B cell (primary cell): ENCODE measurements around the gene STIL. TPM values are rescaled to one million over a fixed set of nuclear protein-coding genes. Genes with fewer than 3 reads are reported as not detected.

Experiments used
- ATAC-seq: fragments of 200-7000 bp; cut with Tn5 transposase; one replicate; pipeline ENCODE4 v1.10.0; 2021; ENCODE audit warnings: low read depth, mild to moderate bottlenecking, moderate number of reproducible peaks, moderate library complexity
- CTCF ChIA-PET: fragments of 350-600 bp; sonication (Branson Sonifier 250); formaldehyde crosslinking; loops from one replicate; lab custom pipeline; 2021; ENCODE audit warnings: antibody characterized with exemption, inconsistent platforms; lab: Charles Lee
- POLR2A ChIA-PET: fragments of 350-600 bp; sonication (Branson Sonifier 250); formaldehyde crosslinking; loops from one replicate; lab custom pipeline; 2021; ENCODE audit warnings: antibody characterized with exemption; lab: Charles Lee
- DNase-seq: peaks from one replicate; pipeline ENCODE4 v3.0.0; 2013
- H2AFZ ChIP-seq: 2 replicates; pipeline ENCODE4 v1.6.1; 2012; ENCODE audit warnings: mild to moderate bottlenecking, low read depth, low read length; ENCODE audit not compliant: insufficient read depth, poor library complexity, severe bottlenecking
- H3K27ac ChIP-seq, 2 donors: 1 replicate in 1 of 2; 2 replicates in 1 of 2; pipeline ENCODE4 v1.5.1; 2012 to 2013; ENCODE audit warnings: low read length in 2 of 2, mild to moderate bottlenecking in 2 of 2, moderate library complexity in 1 of 2
- H3K27me3 ChIP-seq, 4 experiments: fragments of 200-600 bp in 1 of 4; sonication (generic) in 1 of 4; replicated peaks in 1 of 4; 1 replicate in 2 of 4; 2 replicates in 2 of 4; pipeline versions ENCODE4 v1.6.1 to v1.7.0; 2013 to 2016; ENCODE audit warnings: low read length in 3 of 4, mild to moderate bottlenecking in 2 of 4, mixed read lengths in 1 of 4, moderate library complexity in 1 of 4; ENCODE audit not compliant: insufficient read depth in 4 of 4, control insufficient read depth in 3 of 4; ENCODE audit errors: control extremely low read depth in 1 of 4
- H3K36me3 ChIP-seq, 2 experiments: replicated peaks in 1 of 2; 1 replicate in 1 of 2; 2 replicates in 1 of 2; pipeline versions ENCODE4 v1.6.1 to v1.7.1; 2013; ENCODE audit warnings: low read length in 1 of 2; ENCODE audit not compliant: insufficient read depth in 2 of 2, control insufficient read depth in 1 of 2; ENCODE audit errors: control extremely low read depth in 1 of 2, extremely low read depth in 1 of 2
- H3K4me1 ChIP-seq, 2 donors: fragments of 200-600 bp in 1 of 2; sonication (generic) in 1 of 2; 1 replicate in 1 of 2; 2 replicates in 1 of 2; pipeline versions ENCODE4 v1.5.1 to v1.6.1; 2013 to 2017; ENCODE audit warnings: low read length in 2 of 2; ENCODE audit not compliant: control insufficient read depth in 2 of 2, insufficient read depth in 2 of 2
- H3K4me2 ChIP-seq: replicated peaks from 2 replicates; pipeline ENCODE3; 2012; ENCODE audit warnings: mild to moderate bottlenecking, low read depth, low read length; ENCODE audit not compliant: poor library complexity, severe bottlenecking
- H3K4me3 ChIP-seq, 5 experiments: fragments of 200-600 bp in 1 of 5; sonication (generic) in 1 of 5; 1 replicate in 3 of 5; 2 replicates in 2 of 5; pipeline versions ENCODE4 v1.5.1 to v1.7.0; 2011 to 2016; ENCODE audit warnings: low read length in 4 of 5, mild to moderate bottlenecking in 4 of 5, low read depth in 2 of 5, control low read depth in 1 of 5, moderate library complexity in 1 of 5; ENCODE audit not compliant: insufficient read depth in 1 of 5; ENCODE audit errors: control extremely low read depth in 1 of 5, extremely low read depth in 1 of 5
- H3K79me2 ChIP-seq: fragments of 200-600 bp; sonication (generic); one replicate; pipeline ENCODE4 v1.6.0; 2016; ENCODE audit warnings: low read length; ENCODE audit not compliant: control insufficient read depth, insufficient read depth
- H3K9ac ChIP-seq: fragments of 200-600 bp; sonication (generic); 2 replicates; pipeline ENCODE4 v1.6.1; 2017; ENCODE audit warnings: mild to moderate bottlenecking, low read length, moderate library complexity
- H3K9me3 ChIP-seq, 3 donors: one replicate each; pipeline versions ENCODE4 v1.6.1 to v1.7.1; 2013; ENCODE audit warnings: low read length in 2 of 3; ENCODE audit not compliant: control insufficient read depth in 2 of 3, insufficient read depth in 1 of 3; ENCODE audit errors: control extremely low read depth in 1 of 3
- H4K20me1 ChIP-seq: 2 replicates; pipeline ENCODE4 v1.6.0; 2012; ENCODE audit warnings: mild to moderate bottlenecking, low read length; ENCODE audit not compliant: insufficient read depth, control insufficient read depth, poor library complexity, severe bottlenecking
- H3K27ac Mint-ChIP-seq: one replicate; pipeline ENCODE4 v1.8.0; 2021; ENCODE audit warnings: mixed read lengths
- H3K27me3 Mint-ChIP-seq: one replicate; pipeline ENCODE4 v1.8.0; 2021; ENCODE audit warnings: mixed read lengths
- H3K4me1 Mint-ChIP-seq: one replicate; pipeline ENCODE4 v1.8.0; 2021; ENCODE audit warnings: mixed read lengths
- H3K4me3 Mint-ChIP-seq: one replicate; pipeline ENCODE4 v1.8.0; 2021; ENCODE audit warnings: mixed read lengths
- H3K9me3 Mint-ChIP-seq: one replicate; pipeline ENCODE4 v1.8.0; 2022; ENCODE audit warnings: mixed read lengths; ENCODE audit not compliant: insufficient read depth
- EZH2 ChIP-seq: IDR thresholded peaks from 2 replicates; pipeline ENCODE4 v1.6.1; 2012; ENCODE audit warnings: borderline replicate concordance, low read depth, mild to moderate bottlenecking, moderate library complexity, low read length; ENCODE audit not compliant: insufficient read depth, poor library complexity, severe bottlenecking
- WGBS: methylation state at CpG from one replicate; pipeline ENCODE4 v1.1.5; 2013; ENCODE audit warnings: missing lambda C conversion rate; ENCODE audit not compliant: insufficient coverage; 5-methylcytosine and 5-hydroxymethylcytosine counted together
- intact Hi-C: fragments of 100-400 bp; cut with micrococcal nuclease; formaldehyde crosslinking; loops from one replicate; pipeline ENCODE4 v1.10.0; 2022
- polyA plus RNA-seq: library from polyadenylated mRNA; depleted of rRNA; stranded (reverse); fragments of >200 nt; gene quantifications from 2 replicates; pipeline ENCODE4 v1.2.3, GENCODE V29; 2012
- total RNA-seq, 2 donors: library from RNA; stranded (reverse); fragments of 120-200 nt in 1 of 2; gene quantifications; 1 replicate in 1 of 2; 2 replicates in 1 of 2; pipeline versions ENCODE4 v1.2.3 to v1.2.4, GENCODE V29; 2013 to 2022
- TF ChIP-seq, protein P1 (sequence below): fragments of 200-600 bp; IDR thresholded peaks from one replicate; pipeline ENCODE4 v1.8.0; 2022; ENCODE audit warnings: antibody characterized with exemption, mild to moderate bottlenecking

Gene STIL
- total and polyA plus RNA-seq, 2 donors (not counting 1 experiment from before 2014, with no cell fraction given) = 0.79 to 1.8 TPM

DNA sequence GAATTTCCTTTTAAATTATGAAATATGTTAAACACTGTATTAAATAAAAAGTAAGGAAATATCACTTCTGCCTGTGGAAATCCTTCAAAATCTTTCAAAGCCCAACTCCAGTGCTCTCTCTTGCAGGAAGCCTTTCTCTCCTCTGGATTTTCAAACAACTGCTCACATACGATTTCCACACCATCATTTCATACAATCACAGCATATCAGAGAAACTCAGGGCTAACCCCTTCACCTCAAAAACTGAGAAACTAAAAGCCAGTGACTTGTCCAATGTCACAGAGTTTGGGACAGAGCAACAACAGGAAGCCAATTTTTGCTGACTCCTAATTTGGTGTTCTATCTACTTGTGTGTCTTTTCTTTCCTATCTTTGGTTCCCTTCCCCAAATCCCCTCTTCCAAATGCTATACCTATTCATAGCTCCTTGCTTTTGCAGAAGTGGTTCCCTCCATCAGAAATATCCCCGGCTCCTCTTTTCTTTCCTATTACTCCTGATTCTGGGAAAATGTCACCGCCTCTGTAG lies 69.5 kb downstream of the STIL start:
- H3K4me3 Mint-ChIP-seq = no peak overlapping the region
- POLR2A ChIA-PET = no interaction called here
- H3K9ac ChIP-seq = no peak overlapping the region
- no peak overlapping the region for H2AFZ ChIP-seq
- TF ChIP-seq, protein P1, sequence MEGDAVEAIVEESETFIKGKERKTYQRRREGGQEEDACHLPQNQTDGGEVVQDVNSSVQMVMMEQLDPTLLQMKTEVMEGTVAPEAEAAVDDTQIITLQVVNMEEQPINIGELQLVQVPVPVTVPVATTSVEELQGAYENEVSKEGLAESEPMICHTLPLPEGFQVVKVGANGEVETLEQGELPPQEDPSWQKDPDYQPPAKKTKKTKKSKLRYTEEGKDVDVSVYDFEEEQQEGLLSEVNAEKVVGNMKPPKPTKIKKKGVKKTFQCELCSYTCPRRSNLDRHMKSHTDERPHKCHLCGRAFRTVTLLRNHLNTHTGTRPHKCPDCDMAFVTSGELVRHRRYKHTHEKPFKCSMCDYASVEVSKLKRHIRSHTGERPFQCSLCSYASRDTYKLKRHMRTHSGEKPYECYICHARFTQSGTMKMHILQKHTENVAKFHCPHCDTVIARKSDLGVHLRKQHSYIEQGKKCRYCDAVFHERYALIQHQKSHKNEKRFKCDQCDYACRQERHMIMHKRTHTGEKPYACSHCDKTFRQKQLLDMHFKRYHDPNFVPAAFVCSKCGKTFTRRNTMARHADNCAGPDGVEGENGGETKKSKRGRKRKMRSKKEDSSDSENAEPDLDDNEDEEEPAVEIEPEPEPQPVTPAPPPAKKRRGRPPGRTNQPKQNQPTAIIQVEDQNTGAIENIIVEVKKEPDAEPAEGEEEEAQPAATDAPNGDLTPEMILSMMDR = no peak
- TF ChIP-seq EZH2 = no peak
- peaks cover 40% of the 10 kb centered on the region for H3K27me3 Mint-ChIP-seq
- no peak overlapping the region for H3K4me2 ChIP-seq
- no peaks in the 10 kb centered on the region for H3K36me3 ChIP-seq
- no peak overlapping the region for H3K27ac ChIP-seq
- no peaks in the 10 kb centered on the region for H3K9me3 Mint-ChIP-seq
- intact Hi-C loops = no loop called here
- no peak for ATAC-seq
- no peaks in the 10 kb centered on the region for H4K20me1 ChIP-seq
- H3K27me3 ChIP-seq = peaks cover 0 to 14% (median 2%) of the 10 kb centered on the region in 4 experiments
- no peaks in the 10 kb centered on the region for H3K79me2 ChIP-seq
- no peak for DNase-seq
- WGBS = 80% methylated on average over 1 of the region's 3 CpGs
- no peaks in the 10 kb centered on the region for H3K4me1 ChIP-seq
- CTCF ChIA-PET = no interaction called here
- no peaks in the 10 kb centered on the region for H3K4me1 Mint-ChIP-seq
- H3K27ac Mint-ChIP-seq = no peak overlapping the region
- no peaks in the 10 kb centered on the region for H3K9me3 ChIP-seq
- no peak overlapping the region for H3K4me3 ChIP-seq

DNA sequence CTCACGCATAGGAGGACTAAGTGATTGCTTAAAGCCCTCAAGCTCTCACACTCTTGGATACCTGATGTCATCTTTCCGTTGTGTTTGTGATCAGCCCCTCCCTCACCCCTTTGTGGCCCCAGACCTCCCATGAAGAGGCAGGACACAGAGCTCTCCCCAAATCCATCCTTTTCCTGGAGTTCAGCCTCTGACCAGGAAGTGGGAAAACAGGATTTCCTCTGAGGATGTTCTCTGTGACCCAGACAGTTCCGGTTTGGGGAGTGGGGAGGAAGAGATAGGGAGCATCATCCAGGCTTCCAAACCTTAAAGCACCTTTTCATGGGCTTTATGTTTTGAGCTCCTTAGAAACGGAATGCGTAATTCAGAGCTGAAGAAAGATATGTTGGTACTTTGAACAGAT lies 70.0 kb downstream of the STIL start:
- DNase-seq (no peak), ATAC-seq (no peak)
- Mint-ChIP-seq H3K9me3 (no peaks in the 10 kb centered on the region), H3K27me3 (peaks cover 45% of the 10 kb centered on the region), H3K4me3 (no peak overlapping the region), H3K27ac (no peak overlapping the region), H3K4me1 (no peaks in the 10 kb centered on the region)
- CTCF ChIA-PET = no interaction called here
- Histone ChIP-seq H3K36me3 (no peaks in the 10 kb centered on the region), H3K4me2 (no peak overlapping the region), H2AFZ (no peak overlapping the region), H3K9me3 (no peaks in the 10 kb centered on the region), H3K27me3 (peaks cover 0 to 17% (median 2%) of the 10 kb centered on the region in 4 experiments), H3K4me3 (no peak overlapping the region), H3K4me1 (no peaks in the 10 kb centered on the region), H3K79me2 (no peaks in the 10 kb centered on the region), H4K20me1 (no peaks in the 10 kb centered on the region), H3K27ac (no peak overlapping the region), H3K9ac (no peak overlapping the region)
- POLR2A ChIA-PET = no interaction called here
- TF ChIP-seq, protein P1 = no peak
- TF ChIP-seq EZH2 = no peak
- WGBS = 78% methylated on average over 3 of the region's 5 CpGs
- intact Hi-C loops = no loop called here
